Liver (tissue), 3 donors: ENCODE results near the gene KCNA2.

Source experiments
- ATF3 ChIP-seq: IDR thresholded peaks from 2 replicates; pipeline ENCODE4 v1.6.1; 2016; ENCODE audit warnings: antibody characterized with exemption
- CTCF ChIP-seq: fragments of 150-350 bp; IDR thresholded peaks from 2 replicates; pipeline ENCODE4 v1.5.1; 2017; ENCODE audit warnings: improper control_type of control experiment, low read depth, low read length; ENCODE audit not compliant: missing input control
- EGR1 ChIP-seq, 2 donors: IDR thresholded peaks; 2 replicates each; pipeline ENCODE4 v1.6.1; 2016 to 2018; ENCODE audit warnings: antibody characterized with exemption in 2 of 2, low read depth in 2 of 2
- GABPA ChIP-seq, 2 donors: IDR thresholded peaks in 1 of 2; conservative IDR thresholded peaks in 1 of 2; 2 replicates each; pipeline ENCODE4 v1.6.1; 2016; ENCODE audit warnings: antibody characterized with exemption in 2 of 2, mild to moderate bottlenecking in 1 of 2, moderate library complexity in 1 of 2
- JUND ChIP-seq, 2 donors: IDR thresholded peaks; 2 replicates each; pipeline ENCODE4 v1.6.1; 2016; ENCODE audit warnings: antibody characterized with exemption in 2 of 2
- MAX ChIP-seq: IDR thresholded peaks from 2 replicates; pipeline ENCODE4 v1.6.1; 2016; ENCODE audit warnings: antibody characterized with exemption
- RAD21 ChIP-seq, 2 donors: IDR thresholded peaks; 2 replicates each; pipeline ENCODE4 v1.6.1; 2016; ENCODE audit warnings: antibody characterized with exemption in 2 of 2, mild to moderate bottlenecking in 2 of 2
- REST ChIP-seq: IDR thresholded peaks from 2 replicates; pipeline ENCODE4 v1.6.1; 2016; ENCODE audit warnings: antibody characterized with exemption, mild to moderate bottlenecking
- TAF1 ChIP-seq: conservative IDR thresholded peaks from 2 replicates; pipeline ENCODE4 v1.6.1; 2016; ENCODE audit warnings: antibody characterized with exemption, mild to moderate bottlenecking
- YY1 ChIP-seq: IDR thresholded peaks from 2 replicates; pipeline ENCODE4 v1.6.1; 2016; ENCODE audit warnings: antibody characterized with exemption, mild to moderate bottlenecking
- donor health status: healthy.
- donor health status: healthy.

- peak; percentile 73 for TF ChIP-seq CTCF
- no peak for TF ChIP-seq TAF1
- TF ChIP-seq GABPA (IDR thresholded peaks at IDR 0.05 in 1 of 2, conservative IDR thresholded peaks at IDR 0.05 in 1 of 2), result no peak
- TF ChIP-seq JUND (IDR thresholded peaks at IDR 0.05), result no peak
- TF ChIP-seq YY1, result no peak
- TF ChIP-seq REST, result no peak
- TF ChIP-seq EGR1 (IDR thresholded peaks at IDR 0.05; ENCODE audit: low read depth in 2 of 2), result no peak
- no peak for TF ChIP-seq ATF3
- peak; percentile 87 to 89 for TF ChIP-seq RAD21 (IDR thresholded peaks at IDR 0.05)
- no peak for TF ChIP-seq MAX
Measured at GRCh38 chr1:110615548-110616130, 9.5 kb upstream of the KCNA2 start.
